ENCODE data around the gene TPRG1L.

The TPRG1L gene

DNA sequence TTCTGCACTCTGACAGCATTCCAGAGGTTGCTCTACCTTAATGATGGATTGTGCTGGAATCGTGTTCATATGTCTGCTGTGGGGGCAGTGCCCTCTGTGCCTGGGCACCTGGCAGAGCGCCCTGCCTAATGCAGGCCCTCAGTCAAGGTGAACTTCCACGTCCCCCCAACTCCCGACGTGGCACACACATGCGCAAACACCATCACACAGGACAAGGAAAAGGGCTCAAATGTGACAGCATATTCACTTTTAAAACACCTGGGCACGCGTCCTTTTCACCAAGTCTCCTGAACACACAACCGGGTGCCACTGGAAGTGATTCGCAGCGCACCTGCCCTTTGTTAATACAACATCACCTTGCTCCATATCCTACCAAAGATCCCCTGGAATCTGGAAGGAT is 11.7 kb downstream of the TPRG1L start:
- no peaks in the 10 kb centered on the region for H3K4me1 Mint-ChIP-seq (ENCODE audit: low read depth)
- H3K27me3 Mint-ChIP-seq, result no peaks in the 10 kb centered on the region
- H3K4me3 Mint-ChIP-seq, result no peak overlapping the region
- peaks cover 85% of the 10 kb centered on the region for H3K36me3 Mint-ChIP-seq (ENCODE audit: low read depth)
- no peak for DNase-seq
- no peaks in the 10 kb centered on the region for H3K9me3 Mint-ChIP-seq
- H3K27ac Mint-ChIP-seq, result no peak overlapping the region

GRCh38 chr1:3638027-3638426 is 13.2 kb downstream of the TPRG1L start:
- H3K27me3 Mint-ChIP-seq, result no peaks in the 10 kb centered on the region
- H3K4me1 Mint-ChIP-seq (ENCODE audit: low read depth), result peaks cover 1% of the 10 kb centered on the region
- peaks cover 88% of the 10 kb centered on the region for H3K36me3 Mint-ChIP-seq (ENCODE audit: low read depth)
- no peak overlapping the region for H3K27ac Mint-ChIP-seq
- no peaks in the 10 kb centered on the region for H3K9me3 Mint-ChIP-seq
- no peak overlapping the region for H3K4me3 Mint-ChIP-seq
- no peak for DNase-seq

DNA sequence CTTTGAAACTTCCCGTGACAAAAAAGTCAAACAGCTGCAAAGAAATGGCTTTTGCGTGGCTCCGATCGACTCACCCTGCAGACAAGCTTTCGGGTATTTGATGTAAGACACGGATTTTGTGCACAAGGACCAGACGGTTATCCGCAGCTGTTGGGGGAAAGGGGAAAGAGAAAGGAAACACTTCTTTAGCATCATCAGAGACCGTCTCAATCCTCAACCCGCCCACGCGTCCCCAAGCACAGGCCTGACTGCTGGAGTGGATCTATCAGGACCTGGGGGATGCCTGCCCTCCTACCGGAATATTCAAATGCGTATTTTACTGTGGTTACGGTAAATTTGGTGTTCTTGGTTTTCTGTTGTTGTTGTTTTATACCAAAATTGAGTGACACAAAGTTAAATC is 13.9 kb downstream of the TPRG1L start:
- no peak overlapping the region for H3K27ac Mint-ChIP-seq
- H3K36me3 Mint-ChIP-seq (ENCODE audit: low read depth), result peaks cover 82% of the 10 kb centered on the region
- H3K4me1 Mint-ChIP-seq (ENCODE audit: low read depth), result peaks cover 1% of the 10 kb centered on the region
- H3K4me3 Mint-ChIP-seq, result no peak overlapping the region
- H3K9me3 Mint-ChIP-seq, result no peaks in the 10 kb centered on the region
- no peak for DNase-seq
- H3K27me3 Mint-ChIP-seq, result no peaks in the 10 kb centered on the region

GRCh38 chr1:3639397-3639911 is 14.6 kb downstream of the TPRG1L start:
- H3K36me3 Mint-ChIP-seq (ENCODE audit: low read depth), result peaks cover 78% of the 10 kb centered on the region
- H3K9me3 Mint-ChIP-seq, result no peaks in the 10 kb centered on the region
- peaks cover 1% of the 10 kb centered on the region for H3K4me1 Mint-ChIP-seq (ENCODE audit: low read depth)
- no peak overlapping the region for H3K27ac Mint-ChIP-seq
- no peaks in the 10 kb centered on the region for H3K27me3 Mint-ChIP-seq
- no peak overlapping the region for H3K4me3 Mint-ChIP-seq
- no peak for DNase-seq

DNA sequence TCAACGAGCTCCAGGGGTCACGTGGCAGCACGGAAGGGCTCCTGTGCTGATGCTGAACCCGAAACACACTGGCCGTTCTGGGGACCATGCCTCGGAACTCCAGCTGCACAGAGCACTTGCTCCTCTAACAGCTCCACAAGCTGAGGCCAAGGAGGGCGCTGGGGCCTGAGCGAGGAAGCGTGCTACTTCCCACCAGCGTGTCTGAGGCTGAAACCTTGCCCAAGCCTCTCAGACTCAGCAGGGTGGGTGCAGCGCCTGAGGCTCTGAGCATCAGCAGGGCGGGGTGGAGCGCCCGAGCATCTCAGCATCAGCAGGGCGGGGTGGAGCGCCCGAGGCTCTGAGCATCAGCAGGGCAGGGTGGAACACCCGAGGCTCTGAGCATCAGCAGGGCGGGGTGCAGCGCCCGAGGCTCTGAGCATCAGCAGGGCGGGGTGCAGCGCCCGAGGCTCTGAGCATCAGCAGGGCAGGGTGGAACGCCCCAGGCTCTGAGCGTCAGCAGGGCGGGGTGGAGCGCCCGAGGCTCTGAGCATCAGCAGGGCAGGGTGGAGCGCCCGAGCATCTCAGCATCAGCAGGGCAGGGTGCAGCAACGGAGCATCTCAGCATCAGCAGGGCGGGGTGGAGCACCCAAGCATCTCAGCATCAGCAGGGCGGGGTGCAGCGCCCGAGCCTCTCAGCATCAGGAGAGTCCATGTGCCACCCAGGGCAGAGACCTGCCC is 15.5 kb downstream of the TPRG1L start:
- Mint-ChIP-seq H3K4me1 (ENCODE audit: low read depth) (peaks cover 1% of the 10 kb centered on the region), H3K27me3 (no peaks in the 10 kb centered on the region), H3K4me3 (no peak overlapping the region), H3K9me3 (no peaks in the 10 kb centered on the region), H3K36me3 (ENCODE audit: low read depth) (peaks cover 77% of the 10 kb centered on the region), H3K27ac (no peak overlapping the region)
- DNase-seq, result no peak

GRCh38 chr1:3641046-3641760 is 16.4 kb downstream of the TPRG1L start:
- Mint-ChIP-seq H3K27me3 (no peaks in the 10 kb centered on the region), H3K9me3 (no peaks in the 10 kb centered on the region), H3K4me1 (ENCODE audit: low read depth) (peaks cover 1% of the 10 kb centered on the region), H3K36me3 (ENCODE audit: low read depth) (peaks cover 76% of the 10 kb centered on the region), H3K27ac (no peak overlapping the region), H3K4me3 (no peak overlapping the region)
- no peak for DNase-seq

GRCh38 chr1:3641816-3642215 is 17.0 kb downstream of the TPRG1L start:
- DNase-seq, result no peak
- Mint-ChIP-seq H3K4me1 (ENCODE audit: low read depth) (peaks cover 1% of the 10 kb centered on the region), H3K36me3 (ENCODE audit: low read depth) (peaks cover 76% of the 10 kb centered on the region), H3K27me3 (no peaks in the 10 kb centered on the region), H3K27ac (no peak overlapping the region), H3K9me3 (no peaks in the 10 kb centered on the region), H3K4me3 (no peak overlapping the region)

DNA sequence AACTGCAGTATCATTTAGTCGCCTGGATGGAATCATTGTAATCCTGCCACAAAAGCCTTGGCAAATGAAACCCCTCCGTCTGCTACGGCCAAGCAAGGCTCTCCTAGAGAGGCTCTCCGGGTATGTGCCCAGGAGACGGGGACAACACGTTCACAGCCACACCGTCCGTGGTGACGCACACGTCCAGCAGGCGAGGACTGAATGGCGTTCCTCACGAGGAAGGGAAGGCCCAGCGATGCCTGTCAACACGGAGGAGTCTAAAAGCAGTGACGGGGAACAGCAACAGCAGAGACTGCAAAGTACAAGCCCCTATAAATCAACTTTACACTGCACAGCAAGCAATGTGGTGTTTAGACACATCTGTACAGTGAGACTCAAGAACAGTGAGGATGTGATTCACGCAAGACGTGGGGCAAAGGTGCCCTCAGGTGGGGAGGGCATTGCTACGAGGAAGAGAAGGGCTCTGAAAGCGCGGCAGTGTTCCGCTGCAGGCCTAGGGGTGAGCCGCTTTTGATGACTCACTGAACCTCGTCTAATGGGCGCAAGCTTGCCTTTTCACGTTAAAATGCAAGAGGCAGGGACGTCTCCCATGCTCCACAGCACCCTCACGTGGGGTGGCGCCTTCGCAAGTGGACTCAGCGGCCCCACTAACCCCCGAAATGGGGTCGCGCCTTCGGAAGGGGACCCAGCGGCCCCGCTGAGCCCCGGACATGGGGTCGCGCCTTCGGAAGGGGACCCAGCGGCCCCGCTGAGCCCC is 18.3 kb downstream of the TPRG1L start:
- Mint-ChIP-seq H3K36me3 (ENCODE audit: low read depth) (peaks cover 76% of the 10 kb centered on the region), H3K4me1 (ENCODE audit: low read depth) (peaks cover 5% of the 10 kb centered on the region), H3K27ac (no peak overlapping the region), H3K27me3 (no peaks in the 10 kb centered on the region), H3K9me3 (no peaks in the 10 kb centered on the region), H3K4me3 (no peak overlapping the region)
- no peak for DNase-seq

DNA sequence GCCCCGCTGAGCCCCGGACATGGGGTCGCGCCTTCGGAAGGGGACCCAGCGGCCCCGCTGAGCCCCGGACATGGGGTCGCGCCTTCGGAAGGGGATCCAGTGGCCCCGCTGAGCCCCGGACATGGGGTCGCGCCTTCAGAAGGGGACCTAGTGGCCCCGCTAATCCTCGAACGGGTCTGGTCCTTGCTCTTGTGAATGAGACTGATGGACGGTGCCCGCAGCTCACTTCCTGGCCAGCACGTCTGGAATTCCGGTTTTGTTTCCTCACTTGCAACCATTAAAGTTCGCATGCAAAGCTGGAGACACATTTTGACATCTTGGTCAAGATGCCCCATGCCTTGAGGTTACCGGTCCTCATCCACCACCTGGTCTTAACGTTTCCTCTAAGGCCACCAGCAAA is 19.5 kb downstream of the TPRG1L start:
- Mint-ChIP-seq H3K27me3 (no peaks in the 10 kb centered on the region), H3K27ac (no peak overlapping the region), H3K36me3 (ENCODE audit: low read depth) (peaks cover 71% of the 10 kb centered on the region), H3K4me1 (ENCODE audit: low read depth) (peaks cover 17% of the 10 kb centered on the region), H3K4me3 (no peak overlapping the region), H3K9me3 (no peaks in the 10 kb centered on the region)
- no peak for DNase-seq

- H3K4me3 Mint-ChIP-seq, result no peak overlapping the region
- H3K27ac Mint-ChIP-seq, result no peak overlapping the region
- H3K27me3 Mint-ChIP-seq, result no peaks in the 10 kb centered on the region
- H3K9me3 Mint-ChIP-seq, result no peaks in the 10 kb centered on the region
- H3K36me3 Mint-ChIP-seq (ENCODE audit: low read depth), result peaks cover 66% of the 10 kb centered on the region
- H3K4me1 Mint-ChIP-seq (ENCODE audit: low read depth), result peaks cover 19% of the 10 kb centered on the region
- no peak for DNase-seq
These were observed 20.4 kb downstream of the TPRG1L start for GRCh38 chr1:3645247-3645646.

GRCh38 chr1:3645666-3646355 is 21.0 kb downstream of the TPRG1L start:
- H3K36me3 Mint-ChIP-seq (ENCODE audit: low read depth), result peaks cover 66% of the 10 kb centered on the region
- no peak overlapping the region for H3K4me3 Mint-ChIP-seq
- H3K4me1 Mint-ChIP-seq (ENCODE audit: low read depth), result peaks cover 22% of the 10 kb centered on the region
- peaks cover 2% of the 10 kb centered on the region for H3K27me3 Mint-ChIP-seq
- H3K27ac Mint-ChIP-seq, result no peak overlapping the region
- no peaks in the 10 kb centered on the region for H3K9me3 Mint-ChIP-seq
- no peak for DNase-seq

DNA sequence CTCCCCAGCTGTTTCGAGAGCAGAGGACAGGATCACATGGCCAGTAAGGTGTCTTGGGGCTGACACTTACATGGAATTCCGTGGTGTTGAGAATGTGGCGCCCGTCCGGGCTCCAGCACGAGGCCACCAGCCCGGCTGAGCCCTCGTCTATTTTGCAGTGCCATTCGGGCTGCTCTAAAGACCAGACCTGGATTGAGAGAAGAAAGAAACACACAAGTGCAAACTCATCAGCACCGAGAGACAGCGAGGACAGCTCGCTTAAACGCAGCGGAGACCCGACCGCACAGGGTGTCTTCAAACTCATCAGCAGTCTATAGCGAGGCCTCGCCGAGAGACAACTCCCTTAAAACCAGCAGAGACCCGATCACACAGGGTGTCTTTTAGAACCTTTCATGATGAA is 21.8 kb downstream of the TPRG1L start:
- Mint-ChIP-seq H3K4me3 (no peak overlapping the region), H3K9me3 (no peaks in the 10 kb centered on the region), H3K4me1 (ENCODE audit: low read depth) (peaks cover 26% of the 10 kb centered on the region), H3K36me3 (ENCODE audit: low read depth) (peaks cover 58% of the 10 kb centered on the region), H3K27ac (no peak overlapping the region), H3K27me3 (peaks cover 10% of the 10 kb centered on the region)
- DNase-seq, result no peak

GRCh38 chr1:3649342-3650247 is 24.8 kb downstream of the TPRG1L start, which contains the start of gene WRAP73:
Gene WRAP73, minus strand, starts transcription at chr1:3650103. Its CDS starts 104 bp downstream, at chr1:3649999.
- Mint-ChIP-seq H3K36me3 (ENCODE audit: low read depth) (peaks cover 39% of the 10 kb centered on the region), H3K9me3 (no peaks in the 10 kb centered on the region), H3K27me3 (peaks cover 27% of the 10 kb centered on the region), H3K4me1 (ENCODE audit: low read depth) (peaks cover 26% of the 10 kb centered on the region), H3K4me3 (peak within 1 kb of the TSS; percentile 82), H3K27ac (peak within 1 kb of the TSS; percentile 81)
- DNase-seq, result peak; percentile 90
